ENCODE measurements around the gene BNIP3.

BNIP3 gene

GRCh38 chr10:131933696-131934086 is 48.0 kb downstream of the BNIP3 start:
- Histone ChIP-seq H3K36me3 (ENCODE audit: control insufficient read depth, insufficient read depth, low read length) (peaks cover 10% of the 10 kb centered on the region), H3K27me3 (replicated peaks; ENCODE audit: control insufficient read depth, insufficient read depth, low read length) (no peaks in the 10 kb centered on the region), H3K4me3 (replicated peaks; ENCODE audit: low read depth, low read length) (no peak overlapping the region)
- TF ChIP-seq CTCF (IDR thresholded peaks at IDR 0.05; ENCODE audit: insufficient read depth, low read length, poor library complexity, severe bottlenecking), result no peak
- no peak for DNase-seq (ENCODE audit: extremely low read depth, insufficient read length)

- no peak for DNase-seq (ENCODE audit: extremely low read depth, insufficient read length)
- Histone ChIP-seq H3K4me3 (replicated peaks; ENCODE audit: low read depth, low read length) (no peak overlapping the region), H3K36me3 (ENCODE audit: control insufficient read depth, insufficient read depth, low read length) (peaks cover 8% of the 10 kb centered on the region), H3K27me3 (replicated peaks; ENCODE audit: control insufficient read depth, insufficient read depth, low read length) (no peaks in the 10 kb centered on the region)
- no peak for TF ChIP-seq CTCF (IDR thresholded peaks at IDR 0.05; ENCODE audit: insufficient read depth, low read length, poor library complexity, severe bottlenecking)
Measured at GRCh38 chr10:131933016-131933695, 48.6 kb downstream of the BNIP3 start.

GRCh38 chr10:131931981-131932380 is 49.7 kb downstream of the BNIP3 start:
- TF ChIP-seq CTCF (IDR thresholded peaks at IDR 0.05; ENCODE audit: insufficient read depth, low read length, poor library complexity, severe bottlenecking), result no peak
- Histone ChIP-seq H3K36me3 (ENCODE audit: control insufficient read depth, insufficient read depth, low read length) (peaks cover 6% of the 10 kb centered on the region), H3K4me3 (replicated peaks; ENCODE audit: low read depth, low read length) (no peak overlapping the region), H3K27me3 (replicated peaks; ENCODE audit: control insufficient read depth, insufficient read depth, low read length) (no peaks in the 10 kb centered on the region)
- DNase-seq (ENCODE audit: extremely low read depth, insufficient read length), result no peak

GRCh38 chr10:131930586-131931330 is 51.0 kb downstream of the BNIP3 start:
- H3K4me3 ChIP-seq (replicated peaks; ENCODE audit: low read depth, low read length), result no peak overlapping the region
- H3K36me3 ChIP-seq (ENCODE audit: control insufficient read depth, insufficient read depth, low read length), result peaks cover 3% of the 10 kb centered on the region; the same call in 1 of the 2 replicates
- no peaks in the 10 kb centered on the region for H3K27me3 ChIP-seq (replicated peaks; ENCODE audit: control insufficient read depth, insufficient read depth, low read length)
- no peak for TF ChIP-seq CTCF (IDR thresholded peaks at IDR 0.05; ENCODE audit: insufficient read depth, low read length, poor library complexity, severe bottlenecking)
- DNase-seq (ENCODE audit: extremely low read depth, insufficient read length), result no peak

- peaks cover 3% of the 10 kb centered on the region; the same call in 1 of the 2 replicates for H3K36me3 ChIP-seq (ENCODE audit: control insufficient read depth, insufficient read depth, low read length)
- DNase-seq (ENCODE audit: extremely low read depth, insufficient read length), result no peak
- TF ChIP-seq CTCF (IDR thresholded peaks at IDR 0.05; ENCODE audit: insufficient read depth, low read length, poor library complexity, severe bottlenecking), result no peak
- H3K27me3 ChIP-seq (replicated peaks; ENCODE audit: control insufficient read depth, insufficient read depth, low read length), result no peaks in the 10 kb centered on the region
- no peak overlapping the region for H3K4me3 ChIP-seq (replicated peaks; ENCODE audit: low read depth, low read length)
Measured at GRCh38 chr10:131930150-131930549, 51.6 kb downstream of the BNIP3 start.

Measured in GM06990 (cell line).